GM21786 (cell line): Measurements from ENCODE around the gene WNK2.

Experiments
- ATAC-seq: cut with Tn5 transposase; IDR thresholded peaks from one replicate; pipeline ENCODE4 v1.9.1; 2021; ENCODE audit not compliant: unreplicated experiment

Gene WNK2

GRCh38 chr9:93263334-93264229, 79.6 kb downstream of the WNK2 start:
- no peak for ATAC-seq

DNA sequence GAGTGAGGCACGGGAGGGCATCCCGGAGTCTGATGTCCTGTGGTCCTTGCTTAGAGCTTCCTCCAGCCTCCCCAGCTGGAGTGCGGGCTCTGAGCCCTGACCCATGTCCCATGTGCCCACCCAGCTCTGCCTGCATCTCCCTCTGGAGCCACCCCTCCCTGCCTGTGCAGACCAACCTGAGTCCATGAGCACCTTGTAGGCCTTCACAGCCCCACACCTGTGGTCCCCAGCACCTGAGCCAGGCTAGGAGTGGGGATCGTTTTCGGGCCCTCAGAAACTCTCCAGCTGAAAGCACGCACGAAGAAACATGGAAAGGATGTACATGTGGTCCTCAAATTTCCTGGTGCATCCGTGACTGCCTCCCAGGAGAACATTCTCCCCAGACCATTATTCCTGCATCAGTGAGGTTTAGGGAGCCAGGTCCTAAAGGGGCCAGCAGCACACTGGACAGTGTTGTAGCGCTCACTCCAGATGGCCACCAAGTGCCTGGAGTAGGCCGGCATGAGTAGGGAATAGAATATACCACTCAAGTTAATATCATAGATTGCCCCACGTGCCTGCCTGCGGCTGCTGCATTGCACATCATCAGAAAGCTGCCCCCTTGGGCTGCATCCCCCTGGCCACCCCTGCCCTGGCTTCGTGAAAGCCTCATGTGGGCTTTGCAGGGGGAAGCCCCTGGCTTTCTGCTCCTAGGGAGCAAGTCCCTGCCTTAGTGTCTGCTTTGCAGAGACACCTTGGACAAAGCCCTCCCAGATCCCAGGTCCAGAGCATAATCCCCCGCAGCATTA, 80.6 kb downstream of the WNK2 start:
- ATAC-seq: no peak

DNA sequence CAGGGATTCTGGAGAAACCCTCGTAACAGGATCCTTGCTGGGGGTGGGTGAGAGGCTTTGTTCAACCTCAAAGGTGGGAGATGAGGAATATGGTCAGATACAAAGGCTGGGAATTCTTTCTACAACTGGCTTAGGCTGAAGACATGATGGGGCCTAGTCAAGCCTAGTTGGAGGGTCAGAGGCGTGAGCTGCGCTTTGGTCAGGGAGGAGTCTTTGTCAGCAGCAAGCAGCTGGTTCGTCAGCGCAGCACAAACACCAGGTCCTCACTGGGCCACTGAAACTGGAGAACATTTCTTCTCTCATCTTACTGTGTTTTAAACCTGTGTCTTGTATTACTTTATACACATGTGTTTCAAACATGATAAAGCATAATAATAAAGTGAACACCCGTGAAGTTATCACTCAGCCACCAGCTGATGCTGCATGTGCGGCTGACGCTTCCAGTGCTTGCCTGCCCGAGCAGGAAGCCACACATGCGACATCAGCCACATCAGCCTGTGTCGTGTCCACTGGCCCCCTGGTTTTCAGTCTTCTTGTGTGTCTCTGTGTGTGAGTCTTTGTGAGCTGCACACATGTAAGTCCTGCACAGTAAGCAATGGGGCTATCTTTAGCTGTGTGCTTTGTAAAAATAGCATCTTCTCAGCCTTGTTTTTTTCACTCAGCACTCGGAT, 81.5 kb downstream of the WNK2 start:
- ATAC-seq: no peak

DNA sequence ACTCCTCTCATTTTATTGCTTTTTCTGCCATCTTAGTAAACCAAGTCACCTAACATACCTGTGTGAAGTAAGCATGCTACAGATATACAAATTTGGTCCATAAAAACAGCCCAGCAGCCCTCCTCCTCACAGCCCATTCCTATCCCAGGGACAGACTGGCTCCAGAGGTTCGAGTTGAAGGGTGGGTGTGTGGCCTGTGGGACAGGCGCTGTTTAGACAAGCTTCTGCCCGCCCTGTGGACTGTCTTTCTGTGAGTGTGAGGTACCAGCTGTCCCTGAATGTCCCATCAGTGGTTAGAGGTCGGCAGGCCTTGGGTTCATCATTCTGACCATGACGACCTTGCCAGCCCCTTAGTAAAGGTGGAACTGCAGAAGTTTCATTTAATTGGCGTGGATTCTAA, 82.0 kb downstream of the WNK2 start:
- no peak for ATAC-seq

DNA sequence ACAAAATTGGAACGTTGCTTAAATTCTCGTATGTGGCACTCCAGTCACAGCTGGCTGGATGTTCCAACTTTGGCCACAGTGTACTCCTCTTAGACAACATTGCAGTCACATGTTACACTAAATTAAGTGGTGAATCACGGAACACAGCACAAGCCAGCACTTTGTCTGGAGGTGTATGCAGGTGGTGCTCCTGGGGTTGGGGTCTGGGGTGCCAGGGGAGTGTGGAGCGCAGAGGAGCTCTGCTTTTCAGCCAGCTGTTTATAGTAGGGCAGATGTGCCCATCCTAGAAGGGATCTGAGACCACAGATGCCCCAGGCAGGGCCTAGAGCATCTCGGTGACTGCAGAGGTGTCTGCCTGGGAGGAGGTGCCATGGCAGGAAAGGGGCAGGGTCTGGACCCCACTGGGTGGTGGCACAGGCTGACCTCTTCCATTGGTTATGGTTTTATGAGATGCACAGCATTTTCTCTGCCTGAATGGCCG, 82.6 kb downstream of the WNK2 start:
- no peak for ATAC-seq

GRCh38 chr9:93267091-93267541, 83.2 kb downstream of the WNK2 start:
- no peak for ATAC-seq

GRCh38 chr9:93267681-93268505, 84.0 kb downstream of the WNK2 start:
- ATAC-seq: no peak

DNA sequence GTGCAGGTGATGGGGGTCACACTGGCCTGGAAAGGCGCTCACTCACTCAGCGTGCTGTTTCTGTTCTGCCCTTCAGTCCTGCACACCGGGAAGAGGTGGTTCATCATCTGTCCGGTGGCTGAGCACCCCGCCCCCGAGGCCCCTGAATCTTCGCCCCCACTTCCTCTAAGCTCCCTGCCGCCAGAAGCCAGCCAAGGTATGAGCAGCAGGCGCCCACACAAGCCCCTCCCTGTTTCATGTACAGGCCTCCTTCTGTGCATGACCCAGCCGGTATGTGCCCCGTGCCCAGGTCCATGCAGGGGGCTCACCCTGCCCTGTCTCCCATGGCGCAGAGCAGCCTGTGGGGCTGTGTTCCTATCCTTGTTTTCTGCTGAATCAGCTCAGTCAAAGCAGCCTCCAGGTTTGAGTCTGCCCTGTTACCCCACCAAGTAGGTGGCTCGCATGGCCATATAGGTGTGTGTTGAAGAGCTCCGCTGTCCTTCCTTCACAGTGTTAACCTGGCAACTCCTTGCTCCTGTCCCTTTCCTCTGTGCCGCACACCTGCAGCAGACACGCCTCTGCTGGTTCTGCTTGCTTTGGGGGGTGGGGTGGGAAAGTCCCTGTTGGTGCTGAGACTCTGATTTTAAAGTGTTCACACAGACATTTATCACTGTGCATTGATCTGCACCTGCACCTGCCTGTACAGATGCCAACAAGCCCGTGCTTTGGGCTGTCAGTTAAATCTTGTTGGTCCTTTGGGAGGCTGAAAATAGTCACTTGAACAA, 84.8 kb downstream of the WNK2 start:
- ATAC-seq: no peak

DNA sequence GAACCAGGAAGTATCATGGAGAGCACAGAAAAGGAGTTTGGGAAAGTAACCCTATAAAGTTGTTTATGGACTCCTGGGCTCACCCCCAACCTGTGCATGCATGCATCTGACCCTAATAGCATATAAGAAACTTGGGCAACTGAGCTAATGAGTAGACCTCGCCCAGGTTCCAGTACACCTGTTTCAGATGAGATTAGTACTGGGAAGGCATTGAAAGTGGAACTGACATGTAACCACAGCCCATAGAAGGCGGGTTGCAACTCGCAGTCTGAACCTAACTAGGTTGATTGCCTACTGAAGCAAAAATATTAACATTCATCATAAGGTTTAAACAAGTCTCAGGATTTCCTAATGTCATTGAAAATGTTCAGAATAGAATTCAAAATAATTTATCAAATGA, 87.0 kb downstream of the WNK2 start:
- ATAC-seq: no peak

- ATAC-seq: no peak
Measured at GRCh38 chr9:93276973-93277372, 93.0 kb downstream of the WNK2 start.

- ATAC-seq: no peak
Measured at GRCh38 chr9:93278144-93278543, 94.2 kb downstream of the WNK2 start.

- ATAC-seq: no peak
Measured at GRCh38 chr9:93280661-93281259, 96.8 kb downstream of the WNK2 start.

GRCh38 chr9:93286252-93287188, 102.6 kb downstream of the WNK2 start:
- ATAC-seq: no peak

GRCh38 chr9:93287189-93287552, 103.2 kb downstream of the WNK2 start:
- ATAC-seq: no peak

- no peak for ATAC-seq
Measured at GRCh38 chr9:93287593-93287992, 103.7 kb downstream of the WNK2 start.

GRCh38 chr9:93288341-93288740, 104.4 kb downstream of the WNK2 start:
- ATAC-seq: no peak

DNA sequence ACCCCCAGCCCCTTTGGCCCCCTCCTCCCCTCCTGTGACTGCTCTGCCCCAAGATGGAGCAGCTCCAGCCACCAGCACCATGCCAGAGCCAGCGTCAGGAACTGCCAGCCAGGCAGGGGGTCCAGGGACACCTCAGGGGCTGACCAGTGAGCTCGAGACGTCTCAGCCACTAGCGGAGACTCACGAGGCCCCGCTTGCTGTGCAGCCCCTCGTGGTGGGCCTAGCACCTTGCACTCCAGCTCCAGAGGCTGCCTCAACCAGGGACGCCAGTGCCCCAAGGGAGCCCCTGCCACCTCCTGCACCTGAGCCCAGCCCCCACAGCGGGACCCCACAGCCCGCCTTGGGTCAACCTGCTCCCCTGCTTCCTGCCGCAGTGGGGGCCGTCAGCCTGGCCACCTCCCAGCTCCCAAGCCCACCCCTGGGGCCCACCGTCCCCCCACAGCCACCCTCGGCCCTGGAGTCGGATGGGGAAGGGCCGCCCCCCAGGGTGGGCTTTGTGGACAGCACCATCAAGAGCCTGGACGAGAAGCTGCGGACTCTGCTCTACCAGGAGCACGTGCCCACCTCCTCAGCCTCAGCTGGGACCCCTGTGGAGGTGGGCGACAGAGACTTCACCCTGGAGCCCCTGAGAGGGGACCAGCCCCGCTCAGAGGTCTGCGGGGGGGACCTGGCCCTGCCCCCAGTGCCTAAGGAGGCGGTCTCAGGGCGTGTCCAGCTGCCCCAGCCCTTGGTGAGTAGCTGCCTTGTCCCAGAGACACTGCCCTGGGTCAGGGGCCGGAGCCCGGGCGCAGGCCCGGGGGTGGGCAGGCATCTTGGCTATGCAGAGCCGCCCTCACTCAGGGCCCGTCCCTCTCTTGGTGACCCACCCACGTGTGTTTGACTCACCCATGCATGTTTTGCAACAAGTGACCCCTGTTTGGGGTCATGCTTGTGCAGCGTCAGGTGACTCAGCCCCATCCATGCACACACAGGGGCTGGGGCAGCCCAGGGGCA, 105.2 kb downstream of the WNK2 start:
- ATAC-seq: no peak
